SK-N-SH treated with all-trans-retinoic acid at 6 μM for 48 hours (cell line): ENCODE measurements around the gene ATP10B.

Source experiments
- BACH2 ChIP-seq: fragments of 250-450 bp; sonication (Bioruptor Pico); IDR thresholded peaks from 2 replicates; pipeline ENCODE4 v1.9.0; 2021; ENCODE audit warnings: mild to moderate bottlenecking, borderline replicate concordance
- CREB5 ChIP-seq: fragments of 250-450 bp; sonication (Bioruptor Pico); IDR thresholded peaks from 2 replicates; pipeline ENCODE4 v1.5.1; 2020; ENCODE audit warnings: low read depth, mild to moderate bottlenecking, moderate library complexity
- CSRNP3 ChIP-seq: fragments of 250-450 bp; sonication (Bioruptor Pico); IDR thresholded peaks from 2 replicates; pipeline ENCODE4 v1.5.1; 2021; ENCODE audit warnings: mild to moderate bottlenecking, moderate library complexity
- PATZ1 ChIP-seq: fragments of 250-450 bp; sonication (Bioruptor Pico); IDR thresholded peaks from 2 replicates; pipeline ENCODE4 v1.8.0; 2020; ENCODE audit warnings: mild to moderate bottlenecking, moderate library complexity, borderline replicate concordance
- PPARA ChIP-seq: fragments of 250-450 bp; sonication (Bioruptor Pico); IDR thresholded peaks from 2 replicates; pipeline ENCODE4 v1.5.0; 2020; ENCODE audit warnings: mild to moderate bottlenecking, borderline replicate concordance
- ZC3H10 ChIP-seq: fragments of 250-450 bp; sonication (Bioruptor Pico); IDR thresholded peaks from 2 replicates; pipeline ENCODE4 v1.5.1; 2021; ENCODE audit warnings: mild to moderate bottlenecking, moderate library complexity
- ZFP3 ChIP-seq: fragments of 250-450 bp; sonication (Bioruptor Pico); IDR thresholded peaks from 2 replicates; pipeline ENCODE4 v1.5.0; 2020; ENCODE audit warnings: mild to moderate bottlenecking, moderate library complexity
- ZFP30 ChIP-seq: fragments of 450-650 bp; formaldehyde crosslinking; IDR thresholded peaks from 2 replicates; pipeline ENCODE4 v1.5.0; 2022; ENCODE audit warnings: mild to moderate bottlenecking, moderate library complexity
- ZNF8 ChIP-seq: fragments of 450-650 bp; formaldehyde crosslinking; IDR thresholded peaks from 2 replicates; pipeline ENCODE4 v1.5.0; 2020; ENCODE audit warnings: mild to moderate bottlenecking, moderate library complexity

- TF ChIP-seq PATZ1 (CRISPR knock-in tag), result no peak
- no peak for TF ChIP-seq BACH2 (CRISPR knock-in tag)
- no peak for TF ChIP-seq ZFP3 (CRISPR knock-in tag)
- TF ChIP-seq PPARA (CRISPR knock-in tag), result no peak
- no peak for TF ChIP-seq ZNF8 (CRISPR knock-in tag)
- TF ChIP-seq CREB5 (CRISPR knock-in tag), result no peak
- no peak for TF ChIP-seq ZFP30
- TF ChIP-seq CSRNP3 (CRISPR knock-in tag), result no peak
- TF ChIP-seq ZC3H10, result no peak
Measured at GRCh38 chr5:160626322-160626721, 225.7 kb downstream of the ATP10B start.
